NOMO-1 (cell line): ENCODE data around the gene DNAH5.
"Not testable (repeated sequence)": the region's sequence is repeated elsewhere in the genome, so short reads cannot be mapped to it uniquely, and the experiment has no call there.

Experiments used
- DNase-seq, 2 experiments: peaks; one replicate each; lab custom pipeline; 2025; ENCODE audit not compliant: unreplicated experiment in 2 of 2; lab: John Stamatoyannopoulos, UW

Gene DNAH5

DNA sequence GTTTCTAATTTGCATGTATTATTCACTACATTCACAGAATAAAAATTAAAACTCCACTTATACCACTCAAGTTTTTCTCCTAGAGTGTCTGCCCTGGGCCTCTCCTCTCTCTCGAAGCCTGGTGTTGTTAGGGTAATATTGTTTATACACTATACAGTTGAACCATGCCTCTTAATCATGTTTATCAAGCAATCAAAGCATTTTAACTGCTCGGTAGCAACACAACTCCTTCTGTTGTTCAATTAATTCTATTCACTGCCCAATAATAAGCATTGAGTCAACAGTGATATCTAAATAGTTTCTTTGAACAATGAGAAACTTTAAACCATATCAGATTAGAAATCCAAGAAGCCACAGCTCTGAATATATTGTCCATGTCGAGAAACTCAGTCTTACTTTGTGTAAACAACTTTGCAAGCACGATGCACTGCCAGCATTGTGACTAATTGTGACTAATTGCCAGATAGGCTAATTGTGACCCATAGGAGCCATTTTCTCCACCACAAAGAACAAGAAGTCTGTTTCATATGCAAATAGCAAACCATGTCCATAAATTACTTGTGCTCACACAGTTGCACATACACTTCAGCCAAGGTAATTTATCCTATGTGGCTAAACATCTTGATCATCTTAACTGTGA, at the start of gene DNAH5:
TSS of gene DNAH5 (minus strand) at position 129 of the 640 bp plus-strand sequence. CDS start 250 bp downstream, outside the sequence.
- DNase-seq, result no peak

GRCh38 chr5:13993926-13994325, 49.4 kb upstream of the DNAH5 start:
- no peak for DNase-seq

DNA sequence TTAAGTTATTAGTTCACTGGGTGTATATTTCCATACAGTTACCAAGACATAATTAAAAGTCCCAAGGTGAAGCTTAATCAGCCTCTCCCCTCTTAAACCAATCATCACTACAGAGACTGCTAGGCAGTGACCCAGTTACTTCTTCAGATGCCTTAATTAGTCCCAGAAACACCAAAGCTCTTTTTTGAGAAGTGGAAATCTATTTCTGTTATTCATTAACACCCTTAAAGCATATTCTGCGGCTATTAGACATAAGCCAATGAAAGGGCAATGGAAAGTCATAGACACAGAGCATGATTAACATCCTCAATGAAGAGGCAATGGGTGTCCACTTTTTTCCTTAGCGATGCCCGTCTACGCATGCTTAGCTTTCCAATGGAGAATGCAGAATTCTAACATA, 48.3 kb upstream of the DNAH5 start:
- DNase-seq, result no peak

DNA sequence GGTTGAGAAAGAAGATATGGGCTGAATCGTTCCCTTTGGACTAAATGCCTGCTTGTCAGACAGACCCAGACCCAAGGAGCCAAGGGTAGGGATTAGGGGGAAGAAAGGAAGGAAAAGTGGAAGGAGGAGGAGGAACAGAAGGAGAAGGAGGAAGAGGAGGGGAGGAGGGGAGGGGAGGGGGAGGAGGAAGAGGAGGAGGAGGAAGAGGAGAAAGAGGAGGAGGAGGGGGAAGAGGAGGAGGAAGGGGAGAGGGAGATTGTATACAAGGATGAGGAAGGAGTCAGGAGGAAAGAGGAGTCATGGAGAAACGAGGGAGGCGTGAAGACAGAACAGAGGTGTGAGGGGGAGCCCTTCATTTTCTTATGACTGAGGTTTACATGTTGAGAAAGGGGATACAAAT, 46.9 kb upstream of the DNAH5 start:
- DNase-seq, result no peak

DNA sequence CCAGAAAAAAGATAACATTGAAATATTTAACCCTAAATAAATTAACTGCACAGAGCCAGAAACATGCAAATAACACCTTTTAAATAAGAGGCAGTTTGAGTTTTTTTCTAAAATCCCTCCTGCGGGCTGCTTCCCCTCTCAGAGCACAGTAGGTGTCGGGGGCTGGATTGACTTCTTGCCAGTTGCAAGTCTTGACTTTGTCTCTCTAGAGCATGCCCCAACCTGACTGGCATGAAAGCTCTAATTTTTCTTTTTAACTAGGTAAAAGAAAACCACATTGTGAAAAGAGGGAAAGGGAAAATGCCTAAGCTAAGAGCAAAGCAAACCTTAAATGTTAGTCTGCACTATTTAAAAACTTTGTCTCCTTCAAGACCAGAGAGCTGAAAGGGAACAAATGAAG, 46.4 kb upstream of the DNAH5 start:
- DNase-seq, result no peak

DNA sequence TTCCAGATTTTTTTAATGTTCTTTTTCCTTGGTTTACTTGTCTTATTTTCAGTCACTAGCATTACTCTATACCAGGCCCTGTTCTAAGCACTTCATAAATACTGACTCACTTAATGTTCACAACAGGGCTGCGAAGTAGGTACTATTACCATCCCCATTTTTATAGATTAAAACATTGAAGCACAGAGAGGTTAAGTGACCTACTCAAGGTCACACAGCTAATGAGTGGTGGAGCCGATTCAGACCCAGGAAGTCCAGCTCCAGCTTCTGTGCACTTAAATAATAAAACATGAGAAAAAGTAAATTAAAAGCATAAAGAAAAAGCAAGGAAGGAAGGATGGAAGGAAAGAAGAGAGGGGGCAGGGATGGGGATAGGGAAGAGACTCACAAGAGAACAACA, 45.3 kb upstream of the DNAH5 start:
- no peak for DNase-seq

DNA sequence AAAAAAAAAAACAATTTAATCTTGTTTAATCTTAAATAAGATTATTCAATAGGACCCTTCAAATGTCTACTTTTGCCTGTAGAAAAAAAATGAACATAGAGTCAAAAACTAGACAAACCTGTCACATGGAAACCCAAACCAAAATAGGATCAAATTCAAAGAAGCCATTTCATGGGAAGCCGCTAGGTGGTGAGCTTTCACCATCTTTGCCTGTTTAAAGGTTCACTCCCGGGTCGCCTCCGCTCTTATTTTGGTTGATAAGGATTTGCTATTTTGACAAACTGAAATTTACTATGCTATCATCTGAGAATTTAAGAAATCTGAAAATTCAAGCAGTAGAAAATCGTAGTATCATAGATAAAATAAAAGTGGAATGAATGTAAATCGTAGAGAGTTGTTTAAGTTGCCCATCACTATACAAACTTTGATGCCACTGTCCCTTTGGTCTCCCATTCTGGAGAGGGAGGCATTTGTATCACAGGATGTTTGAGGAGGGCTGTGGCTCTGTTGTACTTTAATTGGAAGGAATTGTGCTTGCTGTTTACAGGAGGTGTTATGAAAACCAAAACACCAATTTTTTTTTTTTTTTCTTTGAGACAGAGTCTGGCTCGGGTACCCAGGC, 43.5 kb upstream of the DNAH5 start:
- peak; percentile 67 to 70 for DNase-seq

- DNase-seq, result no peak
Measured at GRCh38 chr5:13985731-13986418, 41.4 kb upstream of the DNAH5 start.

GRCh38 chr5:13984888-13985287, 40.4 kb upstream of the DNAH5 start:
- DNase-seq, result not testable (repeated sequence)

GRCh38 chr5:13976867-13977830, 32.7 kb upstream of the DNAH5 start:
- DNase-seq, result no peak

DNA sequence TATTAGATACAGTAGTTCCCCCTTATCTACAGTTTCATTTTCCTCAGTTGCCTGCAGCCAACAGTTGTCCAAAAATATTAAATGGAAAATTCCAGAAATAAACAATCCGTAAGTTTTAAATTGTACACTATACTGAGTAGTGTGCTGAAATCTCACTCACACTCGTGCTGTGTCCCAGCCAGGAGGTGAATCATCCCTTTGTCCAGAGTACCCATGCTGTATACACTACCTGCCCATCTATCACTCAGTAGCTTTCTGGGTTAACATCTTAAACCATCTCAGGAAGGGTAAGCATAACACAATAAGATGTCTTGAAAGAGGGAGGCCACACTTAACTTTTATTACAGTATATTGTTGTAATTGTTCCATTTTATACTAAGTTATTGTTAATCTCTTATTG, 31.7 kb upstream of the DNAH5 start:
- no peak for DNase-seq

DNA sequence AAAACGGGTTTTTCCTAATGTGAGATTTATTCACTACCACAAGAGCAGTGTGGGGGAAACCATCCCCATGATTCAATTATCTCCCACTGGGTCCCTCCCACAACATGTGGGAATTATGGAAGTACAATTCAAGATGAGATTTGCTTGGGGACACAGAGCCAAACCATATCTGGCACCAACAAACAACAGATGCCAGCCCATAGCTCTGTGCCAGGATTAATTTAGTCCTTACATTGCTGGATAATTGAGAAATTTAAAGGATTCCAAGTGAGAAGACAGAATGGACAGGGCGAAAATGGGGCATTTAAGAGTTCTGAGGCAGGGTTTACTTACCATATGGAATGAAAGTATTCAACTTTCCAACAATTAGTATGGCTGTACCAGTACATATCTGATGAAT, 30.8 kb upstream of the DNAH5 start:
- DNase-seq, result no peak

- DNase-seq, result no peak
Measured at GRCh38 chr5:13973724-13974123, 29.2 kb upstream of the DNAH5 start.

GRCh38 chr5:13972029-13972428, 27.5 kb upstream of the DNAH5 start:
- no peak for DNase-seq

DNA sequence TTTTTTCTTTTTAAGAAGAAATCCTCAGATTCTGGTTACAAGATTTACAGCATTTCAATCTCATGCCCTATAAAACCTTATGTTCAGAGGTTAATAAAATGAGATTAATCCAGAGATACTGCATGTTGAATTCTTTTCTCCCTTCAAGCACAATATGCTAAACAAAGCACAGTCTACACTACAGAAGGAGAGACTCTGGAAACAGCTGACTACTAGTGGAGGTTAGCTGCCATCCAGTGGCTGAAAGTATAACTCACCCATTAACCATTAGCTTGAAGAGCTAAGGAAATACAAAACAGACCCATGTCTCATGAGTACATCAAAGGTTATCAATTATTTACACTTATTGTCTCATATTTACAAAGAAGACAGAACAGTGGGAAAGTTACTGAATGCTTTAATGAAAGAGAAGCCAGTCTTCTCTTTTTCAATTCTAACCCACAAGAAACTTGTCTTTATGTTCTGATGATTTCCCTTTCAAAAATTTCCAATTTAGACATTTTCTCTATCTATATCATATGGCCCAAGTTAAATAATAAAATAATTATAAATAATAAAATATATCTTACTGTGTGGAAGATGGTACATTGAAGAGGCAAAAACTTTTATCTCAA, 12.7 kb upstream of the DNAH5 start:
- peak in 1 of 2 experiments; percentile 67 for DNase-seq

- DNase-seq, result no peak
Measured at GRCh38 chr5:13956471-13956870, 12.0 kb upstream of the DNAH5 start.

- DNase-seq, result no peak
Measured at GRCh38 chr5:13955896-13956295, 11.4 kb upstream of the DNAH5 start.

- no peak for DNase-seq
Measured at GRCh38 chr5:13946111-13946510, 1.6 kb upstream of the DNAH5 start.

DNA sequence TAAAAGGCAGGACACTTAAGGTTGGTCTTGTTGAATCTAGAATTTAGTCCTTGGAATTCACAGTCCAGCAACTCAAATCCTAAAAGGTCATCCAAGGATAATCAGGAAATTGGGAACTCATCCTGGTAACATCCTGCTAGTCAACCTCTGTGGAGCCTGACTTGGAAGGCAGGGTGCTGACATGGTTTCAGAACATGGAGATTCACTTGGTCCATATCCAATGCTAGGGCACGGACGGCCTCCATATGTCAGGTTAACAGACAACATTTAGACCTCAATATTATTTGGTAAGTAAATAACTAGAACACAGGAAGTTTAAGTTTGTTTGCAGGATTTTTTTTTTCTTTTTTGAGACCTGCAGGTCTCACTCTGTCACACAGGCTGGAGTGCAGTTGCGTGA, 783 bp upstream of the DNAH5 start:
- no peak for DNase-seq

GRCh38 chr5:13943676-13944075, 812 bp downstream of the DNAH5 start:
- no peak for DNase-seq

- DNase-seq, result no peak
Measured at GRCh38 chr5:13941468-13941867, 3.0 kb downstream of the DNAH5 start.
